GM21515 (cell line): ENCODE data around the gene XRN2.

ENCODE experiments used
- ATAC-seq: cut with Tn5 transposase; IDR thresholded peaks from one replicate; pipeline ENCODE4 v1.9.1; 2021; ENCODE audit not compliant: unreplicated experiment

XRN2 gene, protein sequence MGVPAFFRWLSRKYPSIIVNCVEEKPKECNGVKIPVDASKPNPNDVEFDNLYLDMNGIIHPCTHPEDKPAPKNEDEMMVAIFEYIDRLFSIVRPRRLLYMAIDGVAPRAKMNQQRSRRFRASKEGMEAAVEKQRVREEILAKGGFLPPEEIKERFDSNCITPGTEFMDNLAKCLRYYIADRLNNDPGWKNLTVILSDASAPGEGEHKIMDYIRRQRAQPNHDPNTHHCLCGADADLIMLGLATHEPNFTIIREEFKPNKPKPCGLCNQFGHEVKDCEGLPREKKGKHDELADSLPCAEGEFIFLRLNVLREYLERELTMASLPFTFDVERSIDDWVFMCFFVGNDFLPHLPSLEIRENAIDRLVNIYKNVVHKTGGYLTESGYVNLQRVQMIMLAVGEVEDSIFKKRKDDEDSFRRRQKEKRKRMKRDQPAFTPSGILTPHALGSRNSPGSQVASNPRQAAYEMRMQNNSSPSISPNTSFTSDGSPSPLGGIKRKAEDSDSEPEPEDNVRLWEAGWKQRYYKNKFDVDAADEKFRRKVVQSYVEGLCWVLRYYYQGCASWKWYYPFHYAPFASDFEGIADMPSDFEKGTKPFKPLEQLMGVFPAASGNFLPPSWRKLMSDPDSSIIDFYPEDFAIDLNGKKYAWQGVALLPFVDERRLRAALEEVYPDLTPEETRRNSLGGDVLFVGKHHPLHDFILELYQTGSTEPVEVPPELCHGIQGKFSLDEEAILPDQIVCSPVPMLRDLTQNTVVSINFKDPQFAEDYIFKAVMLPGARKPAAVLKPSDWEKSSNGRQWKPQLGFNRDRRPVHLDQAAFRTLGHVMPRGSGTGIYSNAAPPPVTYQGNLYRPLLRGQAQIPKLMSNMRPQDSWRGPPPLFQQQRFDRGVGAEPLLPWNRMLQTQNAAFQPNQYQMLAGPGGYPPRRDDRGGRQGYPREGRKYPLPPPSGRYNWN

DNA sequence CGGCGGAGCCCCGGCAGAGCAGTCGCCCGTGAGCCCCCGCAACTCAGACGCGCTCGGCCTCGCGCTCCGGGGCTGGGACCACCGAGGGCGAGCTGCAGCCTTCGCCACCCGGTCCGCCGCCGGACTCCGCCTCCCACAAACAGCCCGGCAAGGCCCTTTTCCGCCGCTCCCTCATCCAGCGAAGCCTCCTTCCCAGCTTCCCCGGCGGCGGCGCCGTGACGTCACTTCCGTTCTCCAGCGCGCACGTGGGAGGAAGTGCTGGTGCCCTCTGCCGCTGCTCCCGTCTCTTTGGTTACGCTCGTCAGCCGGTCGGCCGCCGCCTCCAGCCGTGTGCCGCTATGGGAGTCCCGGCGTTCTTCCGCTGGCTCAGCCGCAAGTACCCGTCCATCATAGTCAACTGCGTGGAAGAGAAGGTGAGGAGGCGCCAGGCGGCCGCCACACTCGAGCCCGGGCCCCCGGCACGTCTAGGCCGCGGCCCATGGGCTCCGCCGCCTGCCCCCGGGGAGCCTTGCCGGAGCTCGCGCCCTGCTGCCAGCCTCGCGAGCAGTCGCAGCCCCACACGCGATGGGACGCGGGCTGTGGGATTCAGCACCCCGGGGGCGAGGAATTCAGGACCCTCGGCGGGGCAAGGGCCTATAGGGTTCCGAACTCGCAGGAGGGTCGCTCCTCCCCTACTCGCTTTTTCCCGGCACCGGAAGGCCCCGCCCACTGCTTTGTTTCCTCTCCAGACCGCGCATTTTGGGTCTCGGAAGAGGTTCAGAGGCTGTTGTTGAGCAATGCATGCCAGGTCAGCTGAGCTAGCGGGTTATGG, at the start of gene XRN2:
XRN2 (plus strand) TSS at position 271 of the 811 bp plus-strand sequence; CDS start at position 339, 68 bp downstream.
- peak; percentile 92 for ATAC-seq

DNA sequence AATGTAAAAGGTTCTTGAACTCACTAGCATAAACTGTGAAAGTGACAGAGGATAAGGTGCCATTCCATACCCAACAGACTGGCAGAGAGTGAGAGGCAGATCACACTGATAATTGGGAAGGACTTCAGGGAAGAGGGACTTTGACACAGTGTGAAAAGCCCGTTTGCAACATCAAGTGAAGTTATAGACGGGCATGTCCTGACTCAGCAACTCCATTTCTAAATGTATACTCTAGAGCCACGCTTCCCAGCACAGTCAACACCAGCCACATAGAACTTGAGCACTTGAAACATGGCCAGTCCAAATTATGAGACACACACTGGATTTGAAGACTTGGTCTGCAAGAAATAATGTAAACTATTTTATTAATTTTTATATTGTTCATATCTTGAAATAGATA, 45.9 kb upstream of the XRN2 start:
- no peak for ATAC-seq

DNA sequence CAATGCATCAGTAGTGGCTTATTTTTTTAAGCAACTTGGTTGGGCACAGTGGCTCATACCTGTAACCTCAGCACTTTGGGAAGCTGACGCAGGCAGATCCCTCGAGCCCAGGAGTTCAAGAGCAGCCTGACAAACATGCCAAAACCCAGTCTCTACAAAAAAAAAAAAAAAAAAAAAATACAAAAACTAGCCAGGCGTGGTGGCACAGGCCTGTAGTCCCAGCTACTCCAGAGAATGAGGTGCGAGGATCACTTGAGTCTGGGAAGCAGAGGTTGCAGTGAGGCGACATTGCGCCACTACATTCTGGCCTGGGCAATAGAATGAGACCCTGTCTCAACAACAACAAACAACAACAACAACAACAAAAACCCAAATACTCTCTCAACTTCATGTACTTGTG, 44.7 kb upstream of the XRN2 start:
- ATAC-seq = no peak

DNA sequence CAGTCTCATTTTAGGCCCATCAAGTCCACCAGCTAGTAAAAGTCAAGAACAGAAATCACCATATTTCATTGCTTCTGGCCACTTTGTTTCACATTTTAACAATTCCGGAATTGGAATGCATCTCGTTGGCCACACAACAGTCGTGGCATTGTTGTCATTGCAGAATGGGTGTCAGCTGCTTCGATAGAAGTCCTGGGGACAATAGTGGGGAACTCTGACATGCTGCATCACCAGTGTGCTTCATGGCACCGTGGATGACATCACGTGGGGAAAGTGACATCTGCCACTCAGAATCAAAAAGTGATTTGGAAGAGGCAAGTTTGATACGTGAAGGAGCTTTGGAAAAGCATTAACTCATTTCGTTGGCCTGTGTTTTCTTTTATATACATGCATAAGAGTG, 43.8 kb upstream of the XRN2 start:
- ATAC-seq = no peak

DNA sequence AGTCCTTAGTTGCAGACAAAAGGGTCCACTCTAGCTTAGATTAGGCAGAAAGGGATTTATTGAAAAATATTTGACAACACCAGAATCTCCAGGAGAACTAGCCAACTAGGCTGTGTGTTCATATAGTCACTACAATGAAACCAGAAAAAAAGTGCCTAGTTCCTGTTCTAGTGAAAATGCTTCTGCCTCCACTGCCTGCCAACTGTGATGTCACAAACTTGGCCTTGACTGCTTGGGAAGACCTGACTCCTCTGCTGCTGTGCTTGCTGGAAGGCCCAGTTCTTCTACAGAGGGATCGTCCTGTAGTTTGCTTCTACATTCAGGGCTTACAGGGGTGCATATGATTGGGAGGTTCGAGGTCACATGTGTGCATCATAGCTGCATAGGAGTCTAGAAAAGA, 40.3 kb upstream of the XRN2 start:
- no peak for ATAC-seq

DNA sequence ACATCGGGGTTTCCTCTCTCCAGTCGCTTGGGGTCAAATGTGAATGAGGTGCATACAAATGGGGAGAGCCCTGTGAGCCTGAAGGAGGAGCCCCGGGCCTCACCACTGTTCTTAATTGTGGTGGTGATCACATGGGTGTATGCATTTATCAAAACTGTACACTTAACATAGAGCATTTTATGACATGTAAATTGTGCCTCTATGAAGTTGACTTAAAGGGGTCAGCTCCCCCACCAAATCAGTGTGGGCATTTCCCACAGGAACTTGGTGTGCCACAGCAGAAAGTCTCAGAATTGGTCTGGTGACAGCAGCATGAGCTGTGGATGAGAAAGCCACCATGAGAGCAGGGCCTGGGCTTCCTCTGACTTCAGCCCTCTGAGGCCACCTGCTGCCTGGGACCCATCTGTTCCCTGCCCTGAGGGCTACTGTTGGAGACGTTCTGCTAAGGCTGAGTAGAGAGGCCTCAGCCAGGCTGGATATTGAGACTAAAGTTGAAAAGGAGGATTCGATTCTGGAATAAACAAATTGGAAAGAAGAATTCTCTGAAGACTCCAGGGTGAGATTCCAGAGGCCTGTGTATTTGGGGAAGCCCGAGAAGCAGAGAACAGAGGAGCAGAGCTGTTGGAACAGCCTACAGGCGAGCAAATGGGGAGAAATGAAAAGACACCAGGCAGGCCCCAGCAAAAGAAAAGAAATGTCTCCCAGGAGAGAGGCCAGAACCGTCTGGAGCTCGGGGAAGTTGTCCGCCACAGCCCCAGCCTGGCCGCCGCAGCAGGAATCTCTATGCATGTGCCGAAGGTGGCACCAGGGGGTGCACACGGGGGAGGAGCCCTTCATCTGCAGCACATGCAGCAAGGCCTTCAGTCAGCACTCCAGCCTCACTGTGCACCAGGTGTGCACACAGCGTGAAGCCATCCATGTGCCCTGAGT, 37.6 kb upstream of the XRN2 start:
- no peak for ATAC-seq

DNA sequence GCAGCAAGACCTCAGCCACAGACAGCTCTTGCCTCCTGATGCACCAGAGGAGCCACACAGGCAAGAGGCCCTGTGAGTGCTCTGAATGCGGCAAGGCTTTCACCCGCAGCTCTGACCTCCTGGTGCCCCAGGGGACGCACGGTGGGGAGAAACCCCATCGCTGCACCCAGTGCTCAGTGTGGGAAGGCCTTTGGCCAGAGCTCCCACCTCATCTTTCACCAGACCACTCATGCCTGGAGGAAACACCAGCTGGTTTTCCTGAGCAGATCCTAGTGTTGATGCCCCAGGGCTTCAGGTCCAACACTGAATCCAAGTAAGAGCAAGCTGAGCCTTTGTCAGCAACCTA, 37.0 kb upstream of the XRN2 start:
- ATAC-seq = no peak

DNA sequence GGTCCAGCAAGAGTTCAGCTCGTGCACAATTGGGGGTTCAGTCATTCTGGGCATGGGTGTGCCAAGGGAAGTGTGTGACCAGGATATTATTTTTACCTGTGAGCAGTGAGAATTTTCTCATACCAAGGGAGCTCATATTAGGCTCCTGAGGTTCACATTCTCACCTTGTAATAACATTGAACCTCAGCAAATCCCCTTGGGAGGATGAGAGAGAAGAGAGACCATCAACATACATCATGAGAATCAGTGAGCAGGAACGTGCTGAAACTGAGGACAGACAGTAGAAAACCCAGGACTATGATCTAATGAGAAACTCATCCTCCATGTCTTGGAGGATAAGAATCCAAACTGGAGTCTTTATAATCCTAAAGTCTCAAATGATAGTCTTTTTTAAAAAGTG, 33.4 kb upstream of the XRN2 start:
- ATAC-seq = no peak

DNA sequence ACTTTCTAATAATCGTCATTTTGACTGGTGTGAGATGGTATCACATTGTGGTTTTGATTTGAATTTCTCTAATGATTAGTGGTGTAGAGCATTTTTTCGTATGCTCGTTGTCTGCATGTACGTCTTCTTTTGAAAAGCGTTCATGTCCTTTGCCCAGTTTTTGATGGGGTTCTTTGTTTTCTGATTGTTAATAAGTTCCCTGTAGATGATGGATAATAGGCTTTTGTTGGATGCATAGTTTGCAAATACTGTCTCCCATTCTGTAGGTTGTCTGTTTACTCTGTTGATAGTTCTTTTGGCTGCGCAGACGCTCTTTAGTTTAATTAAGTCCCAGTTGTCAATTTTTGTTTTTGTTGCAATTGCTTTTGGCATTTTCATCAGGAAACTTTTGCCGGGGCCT, 32.3 kb upstream of the XRN2 start:
- ATAC-seq = no peak

DNA sequence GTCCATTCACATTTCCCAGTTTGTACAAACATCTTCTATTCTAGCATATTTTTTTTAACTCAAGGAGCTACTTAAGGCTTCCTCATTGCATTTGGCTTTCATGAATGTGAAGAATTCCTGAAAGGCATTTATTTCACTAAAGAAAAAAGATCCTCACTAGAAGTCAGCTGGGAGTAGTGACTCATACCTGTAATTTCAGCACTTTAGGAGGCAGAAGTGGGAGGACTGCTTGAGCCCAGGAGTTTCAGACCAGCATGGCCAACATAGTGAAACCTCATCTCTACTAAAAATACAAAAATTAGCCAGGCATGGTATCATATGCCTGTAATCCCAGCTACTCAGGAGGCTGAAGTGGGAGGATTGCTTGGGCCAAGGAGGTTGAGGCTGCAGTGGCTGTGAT, 30.9 kb upstream of the XRN2 start:
- ATAC-seq = peak; percentile 61

DNA sequence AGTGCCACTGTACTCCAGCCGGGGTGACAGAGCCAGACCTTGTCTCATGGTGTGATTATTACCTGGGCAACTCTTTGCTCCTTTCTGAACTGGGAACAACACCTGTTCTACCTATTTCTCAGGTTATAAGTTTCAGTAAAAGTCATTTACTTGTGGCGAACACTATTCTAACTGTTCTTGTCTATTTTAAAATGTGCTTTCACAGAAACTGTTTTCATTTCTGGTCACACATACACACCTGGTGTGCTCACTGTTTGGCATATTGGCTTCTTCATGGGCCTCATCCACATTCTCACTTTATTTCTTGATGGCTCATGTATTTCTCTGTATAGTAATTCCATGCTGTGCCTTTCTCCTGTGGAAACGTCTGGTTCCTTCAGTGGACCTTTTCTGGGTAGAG, 30.5 kb upstream of the XRN2 start:
- peak; percentile 70 for ATAC-seq

DNA sequence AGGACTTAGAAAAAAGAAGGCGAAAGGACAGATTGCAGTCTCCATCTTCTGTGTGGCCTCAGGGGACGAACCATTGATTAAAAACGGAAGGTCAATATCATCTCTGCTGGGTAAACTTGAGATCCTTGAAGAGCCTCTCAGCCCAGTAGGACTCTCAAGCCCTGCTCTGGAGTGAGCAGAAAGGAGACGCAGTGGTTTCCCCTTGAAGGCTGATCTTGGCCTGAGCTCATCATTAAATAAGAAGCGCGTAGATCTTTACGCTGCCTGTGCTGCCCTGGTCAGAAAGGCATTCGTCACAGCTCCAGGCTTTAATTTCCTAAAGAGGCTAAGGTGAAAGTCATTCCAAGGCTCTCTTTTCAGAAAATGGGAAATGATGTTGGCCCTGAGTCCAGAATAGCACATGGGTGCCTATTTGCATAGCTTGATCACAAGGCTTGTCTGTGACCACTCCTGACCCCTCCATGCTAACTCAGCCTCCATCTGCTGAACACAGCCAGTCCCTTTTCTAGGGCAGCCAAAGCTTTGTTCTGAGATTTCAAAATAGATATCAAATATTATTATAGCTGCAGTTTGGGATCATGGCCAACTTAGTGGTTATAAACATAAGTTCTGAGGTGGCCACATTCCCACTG, 29.3 kb upstream of the XRN2 start:
- no peak for ATAC-seq

DNA sequence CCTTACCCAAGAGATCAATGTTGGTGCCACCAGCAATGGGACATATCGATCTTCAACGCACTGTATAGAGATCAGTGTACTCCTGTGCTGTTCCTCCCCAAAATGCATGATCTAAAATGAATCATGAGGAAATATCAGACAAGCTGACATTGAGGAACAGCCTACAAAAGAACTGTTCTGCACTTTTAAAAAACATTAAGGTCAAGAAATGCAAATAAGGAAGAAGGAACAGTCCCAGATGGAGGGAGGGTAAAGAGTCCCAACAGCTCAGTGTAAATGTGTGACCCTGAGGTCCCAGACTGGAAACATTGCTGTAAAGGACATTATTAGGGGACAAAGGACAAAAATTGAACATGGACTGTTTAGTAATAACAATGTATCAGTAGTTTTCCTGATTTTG, 24.3 kb upstream of the XRN2 start:
- no peak for ATAC-seq

DNA sequence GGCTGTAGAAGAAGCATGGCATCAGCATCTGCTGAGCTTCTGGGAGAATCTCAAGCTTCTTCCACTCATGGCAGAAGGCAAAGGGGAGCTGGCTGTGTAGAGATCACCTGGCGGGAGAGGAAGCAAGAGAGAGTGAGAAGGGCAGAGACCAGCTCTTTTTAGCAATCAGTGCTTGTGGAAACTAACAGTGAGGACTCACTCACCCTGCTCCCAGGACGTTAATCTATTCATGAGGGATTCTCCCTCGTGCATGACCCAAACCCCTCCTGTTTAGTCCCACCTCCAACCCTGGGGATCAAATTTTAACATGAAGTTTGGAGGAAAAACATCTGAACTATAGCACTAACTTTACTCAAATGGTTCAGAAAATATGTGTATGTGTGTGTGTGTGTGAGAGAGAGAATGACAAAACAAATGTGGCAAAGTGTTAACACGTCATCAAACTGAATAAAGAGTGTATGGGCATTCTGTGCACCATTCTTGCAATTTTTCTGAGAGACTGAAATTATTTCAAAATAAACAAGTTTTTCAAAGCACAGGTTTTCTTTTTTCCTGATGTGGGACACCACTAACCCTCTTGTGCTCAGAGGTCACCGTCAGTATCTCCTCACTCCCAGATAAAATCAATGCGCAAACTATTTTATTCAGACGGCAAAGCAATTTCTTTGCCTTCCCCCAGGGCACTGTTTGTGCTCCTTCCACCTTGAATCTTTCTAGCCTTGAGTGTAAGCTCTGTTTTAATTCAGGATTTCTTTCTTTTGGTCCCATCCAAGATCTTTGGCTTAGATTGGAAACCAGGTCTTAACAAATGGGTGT, 23.2 kb upstream of the XRN2 start:
- ATAC-seq = no peak

DNA sequence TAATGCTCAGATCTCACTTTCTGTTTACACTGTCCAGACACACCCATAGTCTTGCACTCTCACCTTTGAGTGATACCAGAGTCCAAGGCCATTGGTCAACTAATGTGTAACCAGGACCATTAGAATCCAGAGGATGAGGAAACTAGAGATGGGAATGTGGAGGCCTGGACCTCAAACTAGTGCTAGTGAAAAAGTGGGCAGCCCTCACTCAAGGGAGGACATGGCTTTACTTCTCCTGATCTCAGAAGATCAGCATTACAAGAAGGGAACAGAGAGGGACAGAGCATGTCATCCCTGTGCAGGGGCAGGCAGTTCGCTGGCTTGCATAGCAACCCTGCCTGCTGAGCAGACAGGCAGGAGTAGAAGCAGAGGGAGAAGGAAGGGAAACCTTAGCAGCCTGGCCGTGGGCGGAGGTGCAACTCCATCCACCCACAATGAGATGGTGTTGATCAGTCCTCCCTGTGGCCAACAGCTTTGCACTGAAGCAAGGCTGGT, 22.6 kb upstream of the XRN2 start:
- no peak for ATAC-seq

DNA sequence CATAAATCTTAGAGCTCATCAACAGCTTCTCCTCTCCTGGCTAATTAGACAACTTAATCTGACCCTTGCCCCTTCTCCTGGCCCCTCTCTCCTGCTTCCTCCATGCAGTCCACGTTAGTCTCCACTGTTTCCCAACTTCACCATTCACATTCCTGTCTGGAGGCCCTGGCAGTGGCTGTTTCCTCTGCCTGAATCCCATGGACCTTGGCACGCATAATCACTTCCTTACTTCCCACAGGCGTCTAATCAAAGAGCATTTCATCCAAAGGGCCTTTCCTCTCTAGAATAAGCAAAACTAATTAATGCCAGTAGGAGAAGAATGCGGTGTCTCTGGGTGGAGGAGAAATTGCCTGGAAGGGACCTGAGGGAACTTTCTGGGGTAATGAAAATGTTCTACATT, 16.4 kb upstream of the XRN2 start:
- no peak for ATAC-seq

DNA sequence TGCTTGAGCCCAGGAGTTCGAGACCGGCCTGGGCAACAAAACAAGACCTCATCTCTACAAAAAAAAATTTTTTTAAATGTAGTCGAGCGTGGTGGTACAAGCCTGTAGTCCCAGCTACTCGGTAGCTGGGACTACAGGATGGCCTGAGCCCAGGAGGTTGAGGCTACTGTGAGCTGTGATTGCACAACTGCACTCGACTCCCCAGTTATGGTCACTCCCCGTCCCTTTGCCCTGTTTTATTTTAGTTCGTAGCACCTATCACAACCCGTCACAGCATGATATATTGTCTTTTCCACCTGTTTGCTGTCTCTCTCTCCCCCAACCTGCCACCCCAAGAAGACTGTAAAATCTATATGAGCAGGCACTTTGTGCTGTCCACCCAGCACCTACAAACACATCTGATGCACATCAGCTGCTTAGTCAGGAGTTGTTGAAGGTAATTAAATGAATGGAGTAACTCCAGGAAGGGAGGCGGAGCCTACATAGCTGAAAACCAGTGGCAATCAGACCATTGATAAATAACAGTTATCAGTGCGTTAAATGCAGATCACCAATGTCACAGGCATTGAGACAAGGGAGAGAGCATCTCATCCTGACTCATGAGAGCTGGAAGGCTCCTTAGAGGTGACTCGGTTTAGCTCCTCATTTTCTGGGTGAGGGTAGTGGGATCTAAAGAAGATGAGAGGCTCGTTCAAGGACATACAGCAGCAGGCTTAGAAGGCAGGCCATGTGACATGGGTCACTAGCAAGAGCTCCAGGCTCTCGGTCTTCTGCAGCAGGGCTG, 14.4 kb upstream of the XRN2 start:
- ATAC-seq = no peak

DNA sequence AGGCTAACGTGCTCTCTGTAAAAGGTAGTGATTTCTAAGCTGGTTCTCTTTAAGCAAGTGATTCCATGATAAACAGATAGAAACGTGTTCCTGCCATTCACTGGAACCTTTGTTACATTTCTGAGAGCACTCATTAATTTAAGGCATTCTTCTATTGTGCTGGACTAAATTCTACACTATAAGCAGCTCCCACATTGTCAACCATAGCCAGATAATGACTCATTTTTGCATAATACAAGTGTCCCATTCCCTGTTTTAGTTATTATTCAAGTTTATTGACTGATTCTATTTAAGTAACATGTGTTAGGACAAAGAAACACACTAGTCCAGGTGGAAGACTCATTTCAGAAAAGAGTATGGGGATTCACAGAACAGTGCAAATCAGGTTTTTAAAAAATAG, 13.5 kb upstream of the XRN2 start:
- no peak for ATAC-seq
